Measurements from ENCODE around the gene FBXL19.

FBXL19 gene

DNA sequence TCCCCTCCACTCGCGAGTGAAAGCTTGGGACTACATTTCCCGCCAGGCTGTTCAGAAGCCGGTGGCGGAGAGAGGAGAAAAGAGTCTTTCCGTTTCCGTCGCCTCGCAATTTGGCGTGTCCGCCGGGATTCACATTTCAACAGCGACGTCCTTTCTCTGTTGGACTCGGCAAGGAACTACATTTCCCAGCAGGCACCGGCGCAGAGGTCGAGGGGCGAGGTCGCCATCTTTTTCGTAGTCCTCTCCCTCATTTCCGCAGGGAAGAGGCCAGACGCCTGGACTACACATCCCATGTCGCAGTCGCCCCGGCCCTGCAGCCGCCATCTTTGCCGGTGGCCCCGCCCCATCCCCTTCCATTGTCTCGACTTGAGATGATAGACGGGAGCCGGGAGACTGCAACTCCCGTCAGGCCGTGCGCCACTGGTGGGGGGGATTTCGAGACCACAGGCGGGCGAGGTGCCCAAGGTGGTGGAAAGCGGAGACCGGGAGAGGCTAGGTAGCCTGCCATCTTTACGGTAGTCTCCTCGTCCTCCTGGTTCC lies 882 bp upstream of the FBXL19 start (continued):
- TF ChIP-seq ZNF10 (tag by site-specific recombination; IDR thresholded peaks at IDR 0.05) (no peak; the same call in 1 of the 2 replicates), ZBTB8A (tag by site-specific recombination; IDR thresholded peaks at IDR 0.05) (peak; percentile 51; the same call in 1 of the 2 replicates), IKZF3 (tag by site-specific recombination; IDR thresholded peaks at IDR 0.05) (no peak), ZNF707 (tag by site-specific recombination; IDR thresholded peaks at IDR 0.05) (no peak), ZSCAN16 (tag by site-specific recombination; IDR thresholded peaks at IDR 0.05) (no peak), ZNF473 (tag by site-specific recombination; IDR thresholded peaks at IDR 0.05) (no peak), ZFP3 (tag by site-specific recombination; IDR thresholded peaks at IDR 0.05; ENCODE audit: low read depth) (no peak), ZBTB1 (tag by site-specific recombination; IDR thresholded peaks at IDR 0.05) (no peak), SCRT1 (tag by site-specific recombination; IDR thresholded peaks at IDR 0.05; ENCODE audit: borderline replicate concordance) (no peak), ZNF843 (tag by site-specific recombination; IDR thresholded peaks at IDR 0.05) (peak; percentile 25; the same call in 1 of the 2 replicates), ZFP41 (tag by site-specific recombination; IDR thresholded peaks at IDR 0.05; ENCODE audit: borderline replicate concordance) (no peak), KLF8 (tag by site-specific recombination; IDR thresholded peaks at IDR 0.05) (peak; percentile 95), ZNF548 (tag by site-specific recombination; IDR thresholded peaks at IDR 0.05) (no peak), ZNF19 (tag by site-specific recombination; IDR thresholded peaks at IDR 0.05; ENCODE audit: low read depth) (no peak), ZNF521 (tag by site-specific recombination; IDR thresholded peaks at IDR 0.05) (no peak), ZNF266 (tag by site-specific recombination; IDR thresholded peaks at IDR 0.05; ENCODE audit: low read depth) (no peak), ZSCAN30 (tag by site-specific recombination; IDR thresholded peaks at IDR 0.05) (no peak), ZNF121 (tag by site-specific recombination; IDR thresholded peaks at IDR 0.05) (no peak), ZNF311 (tag by site-specific recombination; IDR thresholded peaks at IDR 0.05; ENCODE audit: borderline replicate concordance) (no peak), ZNF404 (tag by site-specific recombination; IDR thresholded peaks at IDR 0.05) (no peak), ZIC2 (tag by site-specific recombination; IDR thresholded peaks at IDR 0.05) (0 out of 2 replicates have a peak, but pooled peaks have one; percentile 38), ZNF416 (tag by site-specific recombination; IDR thresholded peaks at IDR 0.05) (no peak), SP2 (tag by site-specific recombination; IDR thresholded peaks at IDR 0.05) (peak; percentile 82), ZNF202 (tag by site-specific recombination; IDR thresholded peaks at IDR 0.05; ENCODE audit: borderline replicate concordance) (no peak), WT1 (tag by site-specific recombination; IDR thresholded peaks at IDR 0.05) (no peak; the same call in 1 of the 2 replicates), ZNF677 (tag by site-specific recombination; IDR thresholded peaks at IDR 0.05) (no peak), ZNF704 (tag by site-specific recombination; IDR thresholded peaks at IDR 0.05) (no peak), ZNF391 (tag by site-specific recombination; IDR thresholded peaks at IDR 0.05; ENCODE audit: borderline replicate concordance, low read depth) (no peak), KLF7 (tag by site-specific recombination; IDR thresholded peaks at IDR 0.05; ENCODE audit: borderline replicate concordance) (peak; percentile 77; the same call in 1 of the 2 replicates), ZBTB7A (tag by site-specific recombination; IDR thresholded peaks at IDR 0.05; ENCODE audit: low read depth) (peak; percentile 68; the same call in 1 of the 2 replicates), ZNF561 (tag by site-specific recombination; IDR thresholded peaks at IDR 0.05; ENCODE audit: borderline replicate concordance) (0 out of 2 replicates have a peak, but pooled peaks have one; percentile 35), HOXD13 (CRISPR knock-in tag; IDR thresholded peaks at IDR 0.05; ENCODE audit: borderline replicate concordance) (no peak), ZNF596 (tag by site-specific recombination; IDR thresholded peaks at IDR 0.05) (no peak), ZNF629 (tag by site-specific recombination; IDR thresholded peaks at IDR 0.05) (peak; percentile 74)
- TF ChIP-seq, protein P1, sequence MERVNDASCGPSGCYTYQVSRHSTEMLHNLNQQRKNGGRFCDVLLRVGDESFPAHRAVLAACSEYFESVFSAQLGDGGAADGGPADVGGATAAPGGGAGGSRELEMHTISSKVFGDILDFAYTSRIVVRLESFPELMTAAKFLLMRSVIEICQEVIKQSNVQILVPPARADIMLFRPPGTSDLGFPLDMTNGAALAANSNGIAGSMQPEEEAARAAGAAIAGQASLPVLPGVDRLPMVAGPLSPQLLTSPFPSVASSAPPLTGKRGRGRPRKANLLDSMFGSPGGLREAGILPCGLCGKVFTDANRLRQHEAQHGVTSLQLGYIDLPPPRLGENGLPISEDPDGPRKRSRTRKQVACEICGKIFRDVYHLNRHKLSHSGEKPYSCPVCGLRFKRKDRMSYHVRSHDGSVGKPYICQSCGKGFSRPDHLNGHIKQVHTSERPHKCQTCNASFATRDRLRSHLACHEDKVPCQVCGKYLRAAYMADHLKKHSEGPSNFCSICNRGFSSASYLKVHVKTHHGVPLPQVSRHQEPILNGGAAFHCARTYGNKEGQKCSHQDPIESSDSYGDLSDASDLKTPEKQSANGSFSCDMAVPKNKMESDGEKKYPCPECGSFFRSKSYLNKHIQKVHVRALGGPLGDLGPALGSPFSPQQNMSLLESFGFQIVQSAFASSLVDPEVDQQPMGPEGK (tag by site-specific recombination; IDR thresholded peaks at IDR 0.05), result peak; percentile 48
- TF ChIP-seq, protein P2, sequence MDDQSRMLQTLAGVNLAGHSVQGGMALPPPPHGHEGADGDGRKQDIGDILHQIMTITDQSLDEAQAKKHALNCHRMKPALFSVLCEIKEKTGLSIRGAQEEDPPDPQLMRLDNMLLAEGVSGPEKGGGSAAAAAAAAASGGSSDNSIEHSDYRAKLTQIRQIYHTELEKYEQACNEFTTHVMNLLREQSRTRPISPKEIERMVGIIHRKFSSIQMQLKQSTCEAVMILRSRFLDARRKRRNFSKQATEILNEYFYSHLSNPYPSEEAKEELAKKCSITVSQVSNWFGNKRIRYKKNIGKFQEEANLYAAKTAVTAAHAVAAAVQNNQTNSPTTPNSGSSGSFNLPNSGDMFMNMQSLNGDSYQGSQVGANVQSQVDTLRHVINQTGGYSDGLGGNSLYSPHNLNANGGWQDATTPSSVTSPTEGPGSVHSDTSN (CRISPR knock-in tag; IDR thresholded peaks at IDR 0.05), result peak; percentile 87
